Activated CD4-positive, alpha-beta T cell treated with anti-CD3 and anti-CD28 coated beads, Interleukin-2, amount 10 ng/mL, durations not matched to agents 7 days and 5 days (primary cell): ENCODE data around the gene FIS1. TPM values are rescaled to one million over a fixed set of nuclear protein-coding genes. Genes with fewer than 3 reads are reported as not detected.

ENCODE experiments used
- total RNA-seq, 2 experiments: library from RNA; stranded (reverse); gene quantifications; one replicate each; pipeline ENCODE4 v1.2.3, GENCODE V29; 2021

The FIS1 gene
- total RNA-seq, 2 experiments from 2014 or later: 87.3 to 103 TPM

Other genes with a start within 250 kb of the FIS1 start
- not detected for gene MUC17, start 225.0 kb downstream of the FIS1 start, total RNA-seq
- gene TRIM56, start 159.6 kb downstream of the FIS1 start, total RNA-seq: 10 to 100 TPM; 54.2 to 72.3 TPM
- under 1 TPM; 0.05 to 0.27 TPM for gene SERPINE1, start 118.0 kb downstream of the FIS1 start, total RNA-seq
- 10 to 100 TPM; 37.9 to 48.2 TPM for gene AP1S1, start 90.6 kb downstream of the FIS1 start, total RNA-seq
- gene VGF, start 79.5 kb downstream of the FIS1 start, total RNA-seq: under 1 TPM; 0.15 to 0.22 TPM
- not detected for gene NAT16, start 64.8 kb downstream of the FIS1 start, total RNA-seq
- gene MOGAT3, start 44.0 kb downstream of the FIS1 start, total RNA-seq: not detected
- 10 to 100 TPM; 59.7 to 69.5 TPM for gene PLOD3, start 27.5 kb downstream of the FIS1 start, total RNA-seq
- gene ZNHIT1, start 26.9 kb downstream of the FIS1 start, total RNA-seq: 10 to 100 TPM; 61.6 to 67.4 TPM
- 10 to 100 TPM; 24.2 to 24.3 TPM for gene CLDN15, start 7.3 kb downstream of the FIS1 start, total RNA-seq
- 10 to 100 TPM in 1 of 2 experiments, 1 to 10 TPM in 1; 9.8 to 11.3 TPM for gene IFT22, start 76.7 kb upstream of the FIS1 start, total RNA-seq
- not detected for gene COL26A1, start 117.8 kb upstream of the FIS1 start, total RNA-seq